Mesodermal cell (in vitro differentiated cells): ENCODE measurements around the gene CLASP2.

ENCODE experiments used
- H3K27ac ChIP-seq: 2 replicates; pipeline ENCODE4 v1.7.0; 2013; ENCODE audit warnings: mild to moderate bottlenecking, low read depth, low read length, moderate library complexity; ENCODE audit not compliant: severe bottlenecking
- H3K36me3 ChIP-seq: 2 replicates; pipeline ENCODE4 v1.7.1; 2013; ENCODE audit warnings: mild to moderate bottlenecking, low read length, moderate library complexity; ENCODE audit not compliant: control insufficient read depth, insufficient read depth
- H3K4me1 ChIP-seq: one replicate; pipeline ENCODE4 v1.7.1; 2013; ENCODE audit warnings: mild to moderate bottlenecking, low read length; ENCODE audit not compliant: insufficient read depth, control insufficient read depth, poor library complexity, severe bottlenecking
- H3K4me3 ChIP-seq: 2 replicates; pipeline ENCODE4 v1.7.0; 2013; ENCODE audit warnings: low read length, control low read depth, mild to moderate bottlenecking; ENCODE audit not compliant: insufficient read depth, poor library complexity, severe bottlenecking; ENCODE audit errors: extremely low read depth
- H3K9me3 ChIP-seq: 2 replicates; pipeline ENCODE4 v1.7.1; 2013; ENCODE audit warnings: mild to moderate bottlenecking, low read length, moderate library complexity; ENCODE audit not compliant: control insufficient read depth
- WGBS, 2 experiments: methylation state at CpG; one replicate each; pipeline ENCODE4 v1.1.5; 2013; ENCODE audit warnings: missing lambda C conversion rate in 2 of 2; ENCODE audit not compliant: insufficient coverage in 2 of 2; 5-methylcytosine and 5-hydroxymethylcytosine counted together

Gene CLASP2

DNA sequence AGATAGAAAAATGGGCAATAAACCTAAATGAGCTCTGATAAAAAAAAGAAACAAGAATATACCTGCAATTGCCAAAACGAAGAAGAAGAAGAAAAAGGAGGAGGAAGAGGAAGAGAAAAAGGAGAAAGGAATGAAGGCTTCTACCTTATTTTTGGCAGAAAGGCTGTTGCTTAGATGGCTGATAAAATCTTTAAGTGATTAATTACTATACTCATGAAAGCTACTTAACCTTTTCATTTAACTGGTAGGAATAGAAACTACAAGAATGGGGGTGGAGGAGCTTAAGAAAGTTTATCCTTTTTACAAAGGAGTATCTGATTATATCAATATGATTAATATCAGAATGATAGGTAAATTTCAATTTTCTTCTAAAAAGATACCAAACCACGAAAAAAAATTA is 75.2 kb downstream of the CLASP2 start:
- Histone ChIP-seq H3K9me3 (no peaks in the 10 kb centered on the region), H3K27ac (no peak overlapping the region), H3K4me1 (no peaks in the 10 kb centered on the region), H3K36me3 (peaks cover 14% of the 10 kb centered on the region), H3K4me3 (no peak overlapping the region)
- no CpG with 5 or more reads among the region's 2 CpGs for WGBS, 2 experiments

DNA sequence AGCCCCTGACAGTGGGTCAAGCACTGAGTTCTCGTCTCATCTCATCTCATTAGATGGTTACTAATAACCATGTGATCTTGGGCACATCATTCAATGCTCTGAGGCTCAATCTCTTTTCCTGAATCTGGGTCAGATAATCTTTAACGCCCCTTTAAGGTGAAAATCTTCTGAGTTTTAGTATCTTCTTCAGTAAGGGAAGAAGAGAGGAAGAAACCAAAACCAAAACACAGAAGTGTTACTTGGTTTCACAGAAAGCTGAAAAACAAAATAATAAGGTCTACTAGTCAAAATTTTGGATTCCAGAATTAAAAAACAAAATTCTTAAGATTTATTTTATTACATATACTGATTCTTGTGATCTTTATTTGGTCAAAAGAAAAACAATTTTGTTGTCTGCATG is 78.2 kb downstream of the CLASP2 start:
- WGBS, 2 experiments, result 88 to 100% methylated on average over 1 of the region's 2 CpGs
- Histone ChIP-seq H3K36me3 (peaks cover 14% of the 10 kb centered on the region), H3K4me1 (no peaks in the 10 kb centered on the region), H3K27ac (no peak overlapping the region), H3K4me3 (no peak overlapping the region), H3K9me3 (no peaks in the 10 kb centered on the region)

DNA sequence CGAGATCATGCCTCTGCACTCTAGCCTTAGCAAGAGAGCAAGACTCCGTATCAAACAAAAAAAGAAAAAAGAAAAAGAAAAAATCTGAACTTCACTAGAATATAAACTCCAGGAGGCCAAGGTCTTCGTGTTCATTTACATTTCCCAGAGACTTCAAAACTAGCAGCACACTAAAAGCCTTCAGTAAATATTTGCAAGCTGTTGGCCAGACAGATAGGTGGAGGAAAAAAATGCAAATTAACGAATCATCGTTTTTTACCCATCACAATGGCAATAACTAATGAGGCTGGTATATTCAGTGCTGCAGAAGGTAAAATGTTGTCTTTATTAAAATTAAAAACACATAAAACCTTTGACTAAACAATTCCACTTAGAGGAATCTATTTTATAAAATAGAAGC is 80.6 kb downstream of the CLASP2 start:
- WGBS, 2 experiments, result 64 to 80% methylated on average over 2 of the region's 5 CpGs
- Histone ChIP-seq H3K9me3 (no peaks in the 10 kb centered on the region), H3K27ac (no peak overlapping the region), H3K4me3 (no peak overlapping the region), H3K4me1 (no peaks in the 10 kb centered on the region), H3K36me3 (peaks cover 15% of the 10 kb centered on the region)

DNA sequence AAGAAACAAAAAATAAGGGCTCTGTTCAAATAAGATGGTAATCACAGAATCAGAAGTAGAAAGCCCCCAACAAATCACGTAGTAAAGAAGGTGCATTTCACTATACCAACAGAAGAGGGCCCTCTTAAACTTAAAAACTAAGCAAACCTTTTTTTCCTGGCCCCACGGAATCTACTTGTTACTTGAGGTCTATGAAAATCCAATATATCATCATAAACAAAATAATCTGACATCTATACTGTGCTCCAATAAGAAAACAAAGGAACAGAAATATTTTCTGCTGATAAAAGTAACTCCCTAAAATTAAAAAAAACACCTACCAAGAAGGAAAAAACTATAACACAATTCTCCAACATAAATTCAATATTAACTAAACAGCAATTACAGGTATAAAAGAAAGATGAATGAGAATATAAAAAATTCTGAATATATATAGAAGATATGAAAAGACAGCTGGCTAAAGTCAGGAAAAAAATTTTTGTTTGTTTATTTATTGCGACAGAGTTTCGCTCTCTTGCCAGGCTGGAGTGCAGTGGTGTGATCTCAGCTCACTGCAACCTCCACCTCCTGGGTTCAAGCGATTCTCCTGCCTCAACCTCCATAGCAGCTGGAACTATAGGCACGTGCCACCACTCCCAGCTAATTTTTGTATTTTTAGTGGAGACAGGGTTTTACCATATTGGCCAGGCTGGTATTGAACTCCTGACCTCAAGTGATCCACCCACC is 81.8 kb downstream of the CLASP2 start:
- WGBS, 2 experiments, result 0 to 58% methylated on average over 1 to 4 of the region's 6 CpGs
- no peaks in the 10 kb centered on the region for H3K4me1 ChIP-seq

DNA sequence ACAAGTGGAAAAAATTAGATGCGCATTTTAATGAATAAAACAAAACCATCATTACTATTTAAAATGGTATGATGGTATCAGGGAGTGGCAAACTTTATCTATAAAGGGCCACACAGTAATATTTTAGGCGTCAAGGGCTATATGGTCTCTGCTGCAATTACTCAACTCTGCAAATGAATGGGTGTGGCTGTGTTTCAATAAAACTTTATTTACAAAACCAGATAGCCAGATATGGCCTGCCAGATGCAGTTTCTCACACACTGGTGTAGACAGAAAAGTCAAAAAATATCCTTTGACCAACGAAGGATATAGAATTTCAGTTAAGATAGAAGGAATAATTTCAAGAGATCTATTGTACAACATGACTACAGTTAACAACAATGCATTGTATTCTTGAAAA is 83.8 kb downstream of the CLASP2 start:
- H3K4me3 ChIP-seq, result no peak overlapping the region
- H3K4me1 ChIP-seq, result peaks cover under 1% of the 10 kb centered on the region
- peaks cover 20% of the 10 kb centered on the region for H3K36me3 ChIP-seq
- no peak overlapping the region for H3K27ac ChIP-seq
- H3K9me3 ChIP-seq, result no peaks in the 10 kb centered on the region
- no CpG with 5 or more reads among the region's 3 CpGs for WGBS, 2 experiments

More for the DNA sequence above, 81.8 kb downstream of the CLASP2 start:
- Histone ChIP-seq H3K4me3 (no peak overlapping the region), H3K9me3 (no peaks in the 10 kb centered on the region), H3K36me3 (peaks cover 15% of the 10 kb centered on the region), H3K27ac (no peak overlapping the region)

DNA sequence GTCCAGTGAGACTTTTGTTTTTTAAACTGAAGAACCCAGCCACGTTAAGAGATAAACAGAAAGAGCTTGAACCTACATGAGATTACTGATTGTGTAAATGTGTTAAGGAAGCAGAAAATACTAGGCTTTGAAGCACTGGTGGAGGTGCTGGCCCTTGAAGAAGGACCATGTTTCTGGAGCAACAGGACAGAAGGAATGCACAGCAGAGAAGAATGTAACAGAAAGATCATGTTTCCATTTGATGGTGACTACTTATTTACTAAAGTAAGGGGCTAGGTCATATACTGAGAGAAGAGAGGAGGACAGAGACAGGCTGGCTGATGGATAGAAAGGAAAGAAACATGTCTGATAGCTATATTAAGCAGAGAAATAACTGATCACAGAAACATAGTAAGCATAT is 88.8 kb downstream of the CLASP2 start:
- WGBS, 2 experiments, result 83 to 91% methylated on average over 1 of the region's 1 CpG
- peaks cover 19% of the 10 kb centered on the region for H3K36me3 ChIP-seq

DNA sequence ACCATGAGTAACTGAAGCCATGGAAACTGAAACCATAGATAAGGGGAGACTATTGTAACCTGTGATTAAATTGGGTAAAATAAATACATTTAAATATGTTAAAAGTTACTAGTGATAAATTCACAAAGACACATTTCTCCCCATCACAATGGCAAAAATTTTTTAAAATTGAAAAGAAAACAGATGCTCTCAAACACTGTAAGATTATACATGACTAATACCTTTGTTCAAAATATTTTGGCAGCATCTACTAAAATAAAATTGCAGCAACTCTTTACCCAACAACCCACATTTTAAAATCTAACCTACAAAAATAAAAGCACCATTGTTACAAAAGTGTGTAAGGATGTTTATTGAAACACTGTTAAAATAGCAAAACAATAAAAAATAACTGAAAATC is 93.3 kb downstream of the CLASP2 start:
- Histone ChIP-seq H3K27ac (no peak overlapping the region), H3K4me1 (peaks cover 7% of the 10 kb centered on the region), H3K9me3 (no peaks in the 10 kb centered on the region), H3K4me3 (no peak overlapping the region), H3K36me3 (peaks cover 25% of the 10 kb centered on the region)

More for the DNA sequence above, 88.8 kb downstream of the CLASP2 start:
- no peaks in the 10 kb centered on the region for H3K9me3 ChIP-seq
- H3K27ac ChIP-seq, result no peak overlapping the region
- H3K4me1 ChIP-seq, result peaks cover 7% of the 10 kb centered on the region
- H3K4me3 ChIP-seq, result no peak overlapping the region

DNA sequence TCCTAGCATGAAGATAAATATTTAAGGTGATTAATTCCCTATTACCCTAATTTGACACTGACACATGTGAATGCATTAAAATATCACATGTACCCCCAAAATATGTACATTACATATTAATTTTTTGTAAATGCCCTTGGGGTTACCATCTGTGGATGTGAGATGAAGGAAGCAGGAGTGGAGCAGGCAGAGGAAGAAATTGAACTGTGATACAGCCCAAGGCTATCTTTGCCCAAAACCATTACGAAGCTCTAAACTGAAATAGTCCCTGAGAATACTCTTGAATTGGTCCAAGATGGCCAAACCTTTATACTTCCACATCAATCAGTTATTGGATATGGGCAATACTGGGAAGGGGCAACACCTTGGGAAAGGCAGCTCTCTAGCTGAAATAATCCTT is 105.0 kb downstream of the CLASP2 start:
- WGBS, 2 experiments, result 100% methylated on average over 1 of the region's 1 CpG; no CpG with 5 or more reads in 1 of the 2 experiments
- no peak overlapping the region for H3K27ac ChIP-seq
- no peak overlapping the region for H3K4me3 ChIP-seq
- H3K4me1 ChIP-seq, result no peaks in the 10 kb centered on the region
- H3K9me3 ChIP-seq, result no peaks in the 10 kb centered on the region
- H3K36me3 ChIP-seq, result peaks cover 15% of the 10 kb centered on the region

DNA sequence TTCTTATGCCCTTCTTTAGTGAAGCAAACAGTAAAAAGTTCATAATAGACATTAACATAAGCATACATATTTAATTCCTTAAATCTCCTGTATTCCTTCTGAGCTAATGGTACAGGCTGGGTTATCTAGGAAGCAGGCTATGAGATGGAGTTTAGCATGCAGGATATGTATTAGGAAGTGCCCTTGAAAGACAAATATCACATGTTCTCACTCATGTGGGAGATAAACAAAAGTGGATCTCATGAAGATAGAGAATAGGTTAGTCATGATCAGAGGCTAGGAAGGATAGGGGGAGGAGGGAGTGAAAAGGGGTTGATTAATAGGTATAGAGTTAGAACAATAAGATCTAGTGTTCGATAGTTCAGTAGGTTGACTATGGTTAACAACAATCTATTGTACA is 105.4 kb downstream of the CLASP2 start:
- no CpG with 5 or more reads among the region's 1 CpG for WGBS, 2 experiments
- no peak overlapping the region for H3K27ac ChIP-seq

DNA sequence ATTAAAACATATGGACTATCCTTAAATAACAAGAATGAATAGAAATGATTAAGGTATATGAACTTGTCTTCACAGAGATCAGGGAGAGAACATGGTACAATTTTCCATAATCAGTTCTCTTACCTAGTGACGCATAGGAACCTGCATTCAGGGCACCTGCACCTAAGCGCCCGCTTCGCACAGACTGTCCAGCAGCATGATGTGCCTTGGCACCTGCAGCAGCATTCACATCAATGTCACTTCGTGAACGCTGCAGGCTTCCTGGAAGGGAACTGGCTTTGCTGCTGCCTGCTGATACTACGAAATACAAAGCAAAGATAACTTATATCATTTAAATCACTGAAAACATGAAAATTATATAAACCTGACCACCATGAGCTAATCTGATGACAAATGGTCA is 115.2 kb downstream of the CLASP2 start:
- Histone ChIP-seq H3K36me3 (peaks cover 54% of the 10 kb centered on the region), H3K9me3 (no peaks in the 10 kb centered on the region), H3K4me1 (no peaks in the 10 kb centered on the region), H3K4me3 (no peak overlapping the region), H3K27ac (no peak overlapping the region)
- WGBS, 2 experiments, result 90 to 99% methylated on average over 7 of the region's 7 CpGs

More for the DNA sequence above, 105.4 kb downstream of the CLASP2 start:
- no peaks in the 10 kb centered on the region for H3K9me3 ChIP-seq
- H3K4me3 ChIP-seq, result no peak overlapping the region
- peaks cover 15% of the 10 kb centered on the region for H3K36me3 ChIP-seq
- H3K4me1 ChIP-seq, result no peaks in the 10 kb centered on the region

DNA sequence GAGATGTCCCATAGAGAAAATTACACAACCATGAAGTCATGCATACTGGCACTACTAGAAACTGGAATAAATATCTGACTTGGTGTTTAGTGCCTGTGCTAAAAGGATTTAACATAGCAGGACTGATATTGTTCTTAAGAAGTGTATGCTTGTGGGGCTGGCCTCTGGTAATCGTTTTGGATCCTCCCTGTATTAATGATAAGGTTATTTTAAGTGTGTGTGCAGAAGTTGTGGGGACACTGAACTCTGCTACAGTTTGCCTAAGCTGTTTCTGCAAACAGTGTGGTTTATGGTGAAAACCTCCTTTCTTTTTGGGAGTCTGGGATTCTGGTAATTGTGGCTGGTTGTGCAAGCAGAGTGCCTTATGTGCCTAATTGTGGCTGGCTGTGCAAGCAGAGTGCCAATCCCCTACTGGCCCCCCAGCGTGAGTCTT is 120.8 kb downstream of the CLASP2 start:
- Histone ChIP-seq H3K4me3 (no peak overlapping the region), H3K4me1 (no peaks in the 10 kb centered on the region), H3K36me3 (peaks cover 8% of the 10 kb centered on the region), H3K9me3 (no peaks in the 10 kb centered on the region), H3K27ac (no peak overlapping the region)
- WGBS, 2 experiments, result 100% methylated on average over 1 to 2 of the region's 2 CpGs
